NCI-H345 (cell line): ENCODE measurements around the gene CENPP.

Source experiments
- DNase-seq: peaks from one replicate; lab custom pipeline; 2025; lab: John Stamatoyannopoulos, UW

CENPP gene

GRCh38 chr9:92480986-92481633, 155.4 kb downstream of the CENPP start:
- DNase-seq, result no peak

- DNase-seq, result no peak
Measured at GRCh38 chr9:92482329-92482728, 156.6 kb downstream of the CENPP start, which contains the start of gene ASPN. Gene ASPN (minus strand): TSS chr9:92482506.

GRCh38 chr9:92482805-92483204, 157.1 kb downstream of the CENPP start:
- DNase-seq, result no peak

GRCh38 chr9:92483627-92484545, 158.1 kb downstream of the CENPP start:
- no peak for DNase-seq

GRCh38 chr9:92484563-92484962, 158.8 kb downstream of the CENPP start:
- DNase-seq, result no peak

GRCh38 chr9:92486371-92486770, 160.6 kb downstream of the CENPP start:
- no peak for DNase-seq

GRCh38 chr9:92488681-92489550, 163.2 kb downstream of the CENPP start:
- DNase-seq, result no peak

- no peak for DNase-seq
Measured at GRCh38 chr9:92492781-92493401, 167.1 kb downstream of the CENPP start.

- DNase-seq, result no peak
Measured at GRCh38 chr9:92493749-92494387, 168.1 kb downstream of the CENPP start.

GRCh38 chr9:92494856-92495255, 169.1 kb downstream of the CENPP start:
- DNase-seq, result no peak

GRCh38 chr9:92496396-92497176, 170.8 kb downstream of the CENPP start:
- DNase-seq, result no peak

- DNase-seq, result no peak
Measured at GRCh38 chr9:92499701-92500100, 173.9 kb downstream of the CENPP start.

- no peak for DNase-seq
Measured at GRCh38 chr9:92500725-92501124, 175.0 kb downstream of the CENPP start.

- DNase-seq, result no peak
Measured at GRCh38 chr9:92501671-92502393, 176.1 kb downstream of the CENPP start.

GRCh38 chr9:92503156-92503555, 177.4 kb downstream of the CENPP start:
- no peak for DNase-seq

- no peak for DNase-seq
Measured at GRCh38 chr9:92504881-92505280, 179.1 kb downstream of the CENPP start.

GRCh38 chr9:92506184-92506857, 180.6 kb downstream of the CENPP start:
- no peak for DNase-seq

- no peak for DNase-seq
Measured at GRCh38 chr9:92507005-92507404, 181.3 kb downstream of the CENPP start.

- DNase-seq, result no peak
Measured at GRCh38 chr9:92507496-92507895, 181.7 kb downstream of the CENPP start.
